Umbilical cord (tissue), 2 donors: ENCODE results near the gene PCSK6. TPM values are rescaled to one million over a fixed set of nuclear protein-coding genes. Genes with fewer than 3 reads are reported as not detected.

Experiments used
- DNase-seq: peaks from one replicate; pipeline ENCODE4 v3.0.0-alpha.2; 2015; ENCODE audit warnings: low spot score
- total RNA-seq: library from RNA; depleted of rRNA; stranded (reverse); fragments of >200 nt; gene quantifications from one replicate; pipeline ENCODE4 v1.2.3, GENCODE V29; 2014; ENCODE audit warnings: low replicate concordance; ENCODE audit not compliant: insufficient read depth

The PCSK6 gene
- total RNA-seq, 1 donor from 2014 or later = 22.6 TPM

DNA sequence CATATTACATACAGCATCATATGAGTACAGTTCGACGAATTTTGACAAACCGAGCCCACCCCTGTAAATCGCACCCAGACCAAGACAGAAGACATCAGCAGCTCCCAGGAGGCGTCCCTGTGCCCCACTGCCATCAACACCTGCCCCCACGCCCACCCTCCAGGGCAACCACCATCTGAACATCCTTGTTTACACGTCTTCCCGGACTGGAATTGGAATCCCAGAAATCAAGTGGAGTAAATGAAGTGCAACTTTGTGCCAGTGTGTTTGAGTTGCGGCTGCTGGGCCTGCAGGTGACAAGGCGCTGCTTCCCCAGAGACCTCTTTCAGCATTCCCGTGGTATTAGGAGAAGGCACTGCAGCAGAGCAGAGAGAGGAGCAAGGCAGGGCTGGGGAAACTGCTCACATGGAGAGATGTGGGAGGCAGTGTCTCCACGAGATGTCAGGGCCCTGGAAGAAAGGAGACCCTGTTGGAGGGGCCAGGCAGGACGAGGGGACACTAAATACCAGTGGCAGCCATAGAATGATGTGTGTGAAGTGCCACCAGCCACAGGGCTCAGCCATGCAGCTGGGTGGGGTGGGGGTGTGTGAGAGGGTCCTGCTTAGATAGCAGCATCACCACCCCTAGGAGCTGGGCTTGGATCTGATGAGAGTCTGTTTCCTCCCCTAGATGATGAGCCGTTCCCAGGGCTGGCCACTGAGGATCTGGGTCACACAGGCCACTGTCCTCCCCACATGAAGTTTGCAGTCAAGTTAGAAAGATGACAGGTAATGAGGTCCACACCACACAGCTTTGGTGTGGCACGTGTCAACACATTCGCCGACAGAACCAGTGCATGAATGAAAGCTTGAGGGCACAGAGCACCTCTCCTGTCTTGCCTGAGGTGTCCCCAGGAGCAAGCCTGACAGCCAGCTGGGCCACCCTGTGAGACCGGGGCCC, 33.4 kb upstream of the PCSK6 start:
- no peak for DNase-seq

DNA sequence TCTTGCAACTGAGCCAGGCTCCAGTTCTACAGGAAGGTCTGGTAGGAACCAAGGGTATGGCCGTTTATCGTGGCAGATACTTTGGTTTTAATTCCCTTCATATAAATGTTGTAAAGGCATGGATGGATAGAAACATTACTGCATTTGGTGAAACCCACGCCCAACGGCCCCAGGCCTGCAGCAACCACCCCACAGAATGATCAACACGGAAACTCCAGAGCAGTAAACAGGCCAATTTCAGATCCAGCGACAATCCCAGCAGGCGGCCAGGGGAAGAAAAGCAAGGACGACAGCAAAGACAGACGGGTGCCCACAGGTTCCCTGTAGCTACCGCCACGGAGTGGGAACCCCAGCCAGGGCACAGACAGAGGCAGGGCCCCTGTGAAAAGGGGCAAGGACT, 32.6 kb upstream of the PCSK6 start:
- DNase-seq = no peak

DNA sequence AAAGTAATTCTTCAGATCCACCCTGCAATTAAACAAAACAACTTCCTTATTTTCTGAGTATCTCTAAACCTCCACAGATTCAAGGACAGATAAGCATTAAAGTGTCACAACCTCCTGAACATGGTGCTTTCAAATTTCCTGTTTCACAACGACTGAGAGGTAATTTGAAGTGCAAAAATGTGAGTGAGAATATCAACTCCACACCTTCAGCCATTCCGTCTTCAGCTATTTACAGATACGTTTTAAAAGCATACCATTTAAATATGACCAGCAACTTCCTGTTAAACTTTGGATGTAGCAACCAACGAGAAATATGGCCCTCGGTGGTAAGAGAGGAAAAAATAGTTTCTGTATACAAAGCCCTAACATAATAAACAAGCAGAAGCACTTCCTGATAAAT, 32.1 kb upstream of the PCSK6 start:
- DNase-seq = no peak

DNA sequence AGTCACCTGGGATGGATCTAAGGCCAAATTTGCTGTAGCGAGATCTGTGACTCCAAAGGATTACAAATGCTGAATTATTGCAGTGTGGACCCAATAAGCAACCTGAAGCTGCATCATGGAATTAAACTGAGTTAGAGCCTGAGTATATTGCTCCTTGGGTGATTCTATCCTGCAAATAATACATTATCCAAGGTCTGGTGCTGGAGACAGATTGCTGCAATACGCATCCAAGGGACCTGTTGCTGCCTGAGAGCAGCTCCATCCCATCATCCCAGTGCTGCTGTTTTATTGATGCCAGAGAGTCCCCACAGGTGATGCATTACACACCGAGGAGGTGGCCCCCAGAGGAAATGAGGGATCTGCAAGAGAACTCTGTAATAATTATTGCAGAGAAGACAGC, 31.6 kb upstream of the PCSK6 start:
- DNase-seq = no peak

DNA sequence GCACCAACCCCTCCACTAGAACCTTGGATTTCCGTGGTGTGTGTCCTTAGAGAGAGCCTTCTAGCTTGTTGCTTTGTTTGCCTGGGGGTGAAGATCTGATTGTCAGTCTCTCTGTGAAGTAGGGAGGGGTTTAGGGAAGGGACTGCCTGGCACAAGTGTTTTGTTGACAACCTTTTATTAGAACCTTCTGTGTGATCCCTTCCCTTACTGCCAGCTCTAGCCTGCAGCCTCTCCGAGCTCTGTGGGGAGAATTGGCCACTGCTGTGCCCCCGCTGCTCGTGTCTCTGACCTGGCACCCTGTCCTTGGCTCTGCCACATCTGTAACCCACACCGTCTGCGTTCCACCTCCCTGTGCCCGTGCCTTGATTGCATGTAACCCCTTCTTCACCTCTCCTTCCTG, 30.9 kb upstream of the PCSK6 start:
- DNase-seq = no peak

DNA sequence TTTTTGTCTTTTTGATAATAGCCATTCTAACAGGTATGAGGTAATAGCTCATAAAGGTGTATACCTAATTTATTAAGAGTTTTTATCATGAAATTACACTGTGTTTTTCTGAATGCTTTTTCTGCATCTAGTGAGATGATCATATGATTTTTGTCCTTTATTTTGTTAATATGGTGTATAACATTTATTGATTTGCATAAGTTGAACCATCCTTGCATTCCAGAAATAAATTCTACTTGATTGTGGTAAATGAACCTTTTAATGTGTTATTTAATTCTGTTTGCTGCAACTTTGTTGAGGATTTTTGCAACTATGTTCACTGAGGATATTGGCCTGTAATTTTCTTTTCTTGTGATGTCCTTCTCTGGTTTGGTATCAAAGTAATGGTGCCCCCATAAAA, 28.0 kb upstream of the PCSK6 start:
- DNase-seq = no peak

DNA sequence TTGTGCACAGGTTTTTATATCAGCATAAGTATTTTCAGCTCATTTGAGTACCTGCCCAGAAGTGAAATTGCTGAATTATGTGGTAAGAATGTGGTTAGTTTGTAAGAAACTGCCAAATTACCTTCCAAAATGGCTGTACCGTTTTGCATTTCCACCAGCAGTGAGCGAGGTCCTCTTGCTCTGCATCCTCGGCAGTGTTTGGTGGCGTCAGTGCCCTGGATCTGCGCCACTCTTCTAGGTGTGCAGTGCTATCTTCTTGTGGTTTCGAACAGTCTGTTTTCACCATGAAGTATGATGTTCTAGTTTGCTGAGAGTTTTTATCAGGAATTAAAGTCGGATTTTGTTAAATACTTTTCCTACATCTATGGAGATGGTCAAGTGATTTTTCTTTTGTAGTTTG, 24.8 kb upstream of the PCSK6 start:
- DNase-seq = no peak

DNA sequence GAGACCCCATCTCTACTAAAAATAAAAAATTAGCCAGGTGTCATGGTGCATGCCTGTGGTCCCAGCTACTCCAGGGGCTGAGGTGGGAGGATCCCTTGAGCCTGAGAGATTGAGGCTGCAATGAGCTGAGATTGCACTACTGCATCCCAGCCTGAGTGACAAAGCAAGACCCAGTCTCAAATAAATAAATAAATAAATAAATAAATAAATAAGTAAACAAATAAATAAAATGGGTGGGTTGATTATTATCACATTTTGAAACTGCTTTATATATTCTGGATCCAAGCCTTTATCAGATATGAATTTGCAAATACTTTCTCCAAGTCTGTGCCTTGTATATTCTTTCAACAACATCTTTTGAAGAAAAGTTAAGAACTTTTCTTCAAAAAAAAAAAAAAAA, 22.2 kb upstream of the PCSK6 start:
- no peak for DNase-seq

DNA sequence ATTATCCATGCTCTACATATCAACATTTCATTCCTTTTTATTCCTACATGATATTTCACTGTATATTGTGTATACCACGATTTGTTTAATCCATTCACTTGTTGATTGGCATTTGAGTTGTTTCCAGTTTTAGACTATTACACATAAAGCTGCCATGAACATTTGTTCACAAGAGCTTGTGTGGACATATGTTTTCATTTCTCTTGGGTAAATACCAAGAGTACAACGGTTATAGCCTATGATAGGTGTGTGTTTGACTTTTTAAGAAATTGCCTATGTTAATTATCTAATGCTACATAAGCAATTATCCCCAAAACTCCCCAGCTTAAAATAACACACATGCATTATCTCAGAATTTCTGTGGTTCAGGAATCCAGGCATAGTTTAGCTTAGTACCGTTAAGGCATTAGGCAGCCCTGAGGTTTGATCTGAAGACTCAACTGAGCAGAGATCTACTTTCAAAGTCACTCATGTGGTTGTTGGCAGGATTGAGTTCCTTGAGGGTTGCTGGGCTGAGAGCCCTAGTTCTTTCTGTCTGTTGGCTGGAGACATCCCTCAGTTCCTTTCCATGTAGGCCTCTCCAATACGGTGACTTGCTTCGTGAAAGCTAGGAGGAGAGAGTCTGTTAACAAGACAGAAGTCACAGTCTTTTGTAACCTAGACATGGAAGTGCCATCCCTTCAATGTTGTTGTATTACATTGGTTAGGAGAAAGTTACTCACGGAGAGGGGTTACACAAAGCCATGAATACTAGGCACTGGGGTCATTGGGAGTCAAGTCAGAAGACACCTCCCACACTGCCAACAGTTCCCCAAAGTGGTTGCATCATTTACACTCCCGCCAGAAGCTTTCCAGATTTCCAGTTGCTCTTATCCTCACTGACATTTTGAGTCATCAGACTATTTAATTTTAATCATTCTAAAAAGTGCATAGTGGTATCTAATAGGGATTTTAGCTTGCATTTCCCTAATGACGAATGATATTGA, 21.0 kb upstream of the PCSK6 start:
- no peak for DNase-seq

DNA sequence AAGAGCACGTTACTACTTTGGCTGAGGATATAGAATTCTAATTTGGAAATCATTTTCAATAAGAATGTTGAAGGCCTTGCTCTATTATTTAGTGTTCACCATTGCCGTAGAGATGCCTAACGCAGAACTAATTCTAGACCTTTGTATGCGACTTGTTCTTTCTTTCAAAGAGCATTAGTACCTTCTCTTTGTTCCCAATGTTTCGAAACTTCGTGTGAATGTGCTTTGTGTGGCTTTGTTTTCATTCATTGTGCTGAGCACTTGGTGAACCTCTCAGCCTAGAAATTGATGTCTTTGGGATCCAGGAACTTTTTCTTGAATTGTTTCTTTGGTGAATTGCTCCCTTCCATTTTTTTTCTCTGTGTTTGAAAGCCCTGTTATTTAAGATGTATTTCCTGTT, 19.8 kb upstream of the PCSK6 start:
- no peak for DNase-seq

DNA sequence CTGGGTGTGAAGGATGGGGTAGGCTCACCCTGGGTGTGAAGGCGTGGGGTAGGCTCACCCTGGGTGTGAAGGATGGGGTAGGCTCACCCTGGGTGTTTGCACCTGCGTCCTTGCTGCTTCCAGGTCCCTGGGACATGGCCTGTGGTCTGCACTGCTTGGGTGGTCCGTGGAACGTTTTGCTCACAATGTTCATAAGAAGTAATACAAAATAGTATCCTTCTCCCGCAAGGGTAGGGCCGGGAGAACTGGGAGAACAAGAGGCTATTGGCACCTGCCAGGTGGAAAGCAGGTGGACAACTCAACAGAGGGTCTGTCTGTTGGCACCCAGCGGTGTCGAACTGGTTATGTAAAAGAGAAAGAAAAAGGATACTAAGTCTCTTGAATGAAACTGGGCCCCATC, 17.0 kb upstream of the PCSK6 start:
- DNase-seq = no peak

DNA sequence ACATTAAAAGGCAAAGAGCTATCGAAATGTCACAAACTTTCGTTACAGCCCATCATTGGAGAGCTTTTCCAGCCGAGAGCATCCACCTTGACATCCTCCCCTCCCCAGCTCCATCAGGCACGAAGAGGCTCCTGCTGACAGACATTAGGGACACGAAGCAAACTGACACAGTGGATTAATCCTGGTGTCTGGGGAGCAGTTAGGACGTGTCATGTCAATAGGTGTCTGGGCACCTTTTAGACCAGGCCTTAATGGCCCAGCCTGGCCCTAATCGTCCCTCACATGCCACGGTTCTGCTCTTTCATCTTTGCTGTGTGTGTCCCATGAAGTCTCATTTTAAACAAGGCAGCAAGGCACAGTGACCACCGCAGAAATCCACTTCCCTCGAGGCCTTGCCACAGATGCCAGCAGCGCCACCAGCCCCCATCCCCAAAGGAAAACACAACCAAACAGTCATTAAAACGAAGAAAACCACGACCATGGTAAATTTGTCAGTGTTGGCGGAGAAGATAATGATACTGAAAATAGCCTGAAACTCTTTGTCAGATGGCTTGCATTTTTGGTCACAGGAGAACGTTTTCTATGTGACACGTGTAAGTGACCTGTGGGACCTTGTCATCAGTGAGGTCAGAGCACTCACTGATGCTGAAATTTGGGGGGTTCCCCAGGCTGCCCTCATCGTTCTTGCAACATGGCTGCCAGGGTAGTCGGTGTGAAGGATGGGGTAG, 16.3 kb upstream of the PCSK6 start:
- DNase-seq = no peak

DNA sequence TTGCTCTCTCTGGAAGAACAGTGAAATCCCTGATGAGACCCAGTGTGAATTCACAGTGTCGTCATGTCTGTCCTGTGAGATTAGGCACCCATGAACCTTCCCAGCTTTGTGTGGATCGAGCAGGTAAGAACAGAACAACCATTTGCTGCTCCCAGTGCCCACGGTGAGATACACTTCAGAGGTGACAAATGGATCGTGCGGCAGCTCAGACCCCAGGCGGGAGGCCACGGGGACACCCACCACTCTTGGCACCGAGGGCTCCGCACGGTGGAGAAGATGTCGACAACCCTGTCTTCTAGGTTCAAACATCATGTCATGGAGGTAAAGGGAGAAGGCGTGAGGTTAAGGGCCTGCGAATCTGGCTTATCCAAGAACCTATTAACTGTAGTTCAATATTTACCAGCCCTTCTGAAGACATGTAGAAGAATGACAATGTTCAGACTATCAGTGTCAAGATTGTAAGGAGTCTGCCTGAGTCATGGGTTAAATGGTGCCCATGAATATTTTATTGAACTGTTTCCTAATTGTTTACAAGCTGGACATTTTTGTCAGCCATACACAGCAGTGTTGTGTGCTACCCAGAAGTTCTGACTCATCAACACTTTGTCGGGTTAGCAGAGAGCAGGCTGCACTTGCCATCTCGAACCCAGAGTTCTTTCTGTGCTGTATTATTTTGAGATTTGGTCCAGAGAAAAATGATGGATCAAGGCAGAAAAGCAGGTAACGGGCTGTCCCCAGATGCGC, 15.5 kb upstream of the PCSK6 start:
- DNase-seq = no peak

DNA sequence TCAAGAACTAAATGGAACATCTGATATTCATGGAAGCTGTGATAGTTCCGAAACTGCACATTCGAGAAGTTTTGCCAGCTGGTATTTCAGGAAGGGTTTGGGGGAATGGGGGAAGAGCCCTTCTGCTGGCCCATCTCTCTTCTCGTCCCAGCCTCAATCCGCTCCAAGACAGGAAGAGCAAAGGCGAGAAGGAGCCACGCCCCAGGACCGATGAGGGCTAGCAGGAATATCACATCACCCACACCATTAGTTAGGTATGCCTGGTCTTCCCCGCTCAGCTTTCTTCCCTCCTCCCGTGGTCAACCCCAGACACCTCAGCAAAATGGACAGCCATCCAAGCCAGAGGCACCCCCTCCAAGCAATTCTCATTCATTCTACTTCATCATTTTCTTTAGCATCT, 14.9 kb upstream of the PCSK6 start:
- no peak for DNase-seq

DNA sequence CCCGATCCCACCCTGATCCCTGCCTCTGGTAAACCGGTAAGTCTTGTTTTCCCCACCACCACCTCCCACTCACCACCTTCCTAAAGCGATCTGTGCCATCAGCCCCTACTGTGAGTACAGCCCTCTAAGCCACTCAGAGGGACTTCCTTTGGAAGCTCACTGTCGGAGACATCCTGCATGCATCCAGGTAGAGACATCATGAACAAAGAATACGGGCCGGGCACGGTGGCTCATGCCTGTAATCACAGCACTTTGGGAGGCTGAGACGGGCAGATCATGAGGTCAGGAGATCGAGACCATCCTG, 13.7 kb upstream of the PCSK6 start:
- DNase-seq = no peak

DNA sequence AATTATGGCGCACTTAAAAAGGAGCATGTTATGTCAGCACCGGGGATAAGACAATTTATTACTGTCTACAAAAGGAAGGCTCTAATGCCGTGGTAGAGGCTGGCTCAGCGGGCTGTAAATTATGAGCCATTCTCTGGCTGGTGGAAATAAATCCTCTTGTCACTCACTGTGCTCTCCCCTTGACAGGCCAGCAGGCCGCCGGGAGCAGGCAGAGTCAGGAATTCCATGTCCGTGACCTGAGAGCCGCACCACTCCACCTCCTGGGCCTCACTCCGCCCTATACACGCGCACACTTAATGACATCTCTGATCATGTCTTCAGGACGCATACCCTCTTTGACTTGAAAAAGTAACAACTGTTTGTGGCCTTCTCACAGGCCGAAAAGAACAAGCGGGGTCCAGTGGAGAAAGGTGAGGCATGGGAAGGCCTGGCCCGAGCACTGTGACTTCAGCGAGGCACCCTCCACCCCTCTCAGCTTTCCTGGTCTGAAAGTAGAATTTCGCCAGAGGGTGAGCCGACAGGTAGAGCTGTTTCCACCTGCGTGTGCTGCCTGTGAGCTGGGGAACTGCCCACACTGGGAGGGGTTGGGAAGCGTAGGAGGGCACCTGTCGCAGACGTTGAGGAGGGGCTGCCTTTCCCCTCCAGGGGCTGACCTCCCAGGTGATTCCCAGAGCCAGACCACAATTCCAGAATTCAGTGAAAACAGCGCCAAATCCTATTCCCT, 13.2 kb upstream of the PCSK6 start:
- DNase-seq = no peak

DNA sequence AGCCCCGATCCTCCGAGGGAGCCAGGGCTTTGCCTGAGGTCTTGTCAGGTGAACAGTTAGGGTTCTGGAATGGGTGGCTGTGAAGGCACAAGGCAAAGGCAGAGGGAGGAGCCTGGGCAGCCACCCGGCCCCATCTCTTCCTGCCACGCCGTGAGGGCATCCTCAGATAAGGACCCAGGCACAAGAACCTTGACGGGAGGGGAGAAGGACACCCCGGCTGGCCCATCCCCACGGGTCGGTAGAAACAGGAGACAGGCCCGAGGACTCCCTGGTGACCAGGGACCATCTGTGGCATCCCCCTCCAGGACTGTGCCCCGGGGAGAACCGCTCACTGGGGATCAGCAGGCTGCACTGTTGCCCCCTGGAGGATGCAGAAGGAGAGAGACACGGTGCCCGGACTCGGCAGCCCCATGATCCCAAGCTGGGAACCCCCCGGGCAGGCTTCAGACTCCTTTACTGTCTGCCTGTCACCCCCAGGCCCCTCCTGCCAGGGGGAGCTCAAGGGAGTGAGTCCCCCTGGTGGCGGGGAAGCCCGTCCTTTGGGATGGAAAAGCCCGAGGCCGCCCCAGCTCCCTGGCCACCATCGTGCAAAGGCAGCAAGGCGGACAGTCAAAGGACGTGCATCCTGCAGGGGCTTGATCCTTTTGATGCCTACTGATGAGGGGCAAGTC, 12.3 kb upstream of the PCSK6 start:
- DNase-seq = peak; percentile 27

DNA sequence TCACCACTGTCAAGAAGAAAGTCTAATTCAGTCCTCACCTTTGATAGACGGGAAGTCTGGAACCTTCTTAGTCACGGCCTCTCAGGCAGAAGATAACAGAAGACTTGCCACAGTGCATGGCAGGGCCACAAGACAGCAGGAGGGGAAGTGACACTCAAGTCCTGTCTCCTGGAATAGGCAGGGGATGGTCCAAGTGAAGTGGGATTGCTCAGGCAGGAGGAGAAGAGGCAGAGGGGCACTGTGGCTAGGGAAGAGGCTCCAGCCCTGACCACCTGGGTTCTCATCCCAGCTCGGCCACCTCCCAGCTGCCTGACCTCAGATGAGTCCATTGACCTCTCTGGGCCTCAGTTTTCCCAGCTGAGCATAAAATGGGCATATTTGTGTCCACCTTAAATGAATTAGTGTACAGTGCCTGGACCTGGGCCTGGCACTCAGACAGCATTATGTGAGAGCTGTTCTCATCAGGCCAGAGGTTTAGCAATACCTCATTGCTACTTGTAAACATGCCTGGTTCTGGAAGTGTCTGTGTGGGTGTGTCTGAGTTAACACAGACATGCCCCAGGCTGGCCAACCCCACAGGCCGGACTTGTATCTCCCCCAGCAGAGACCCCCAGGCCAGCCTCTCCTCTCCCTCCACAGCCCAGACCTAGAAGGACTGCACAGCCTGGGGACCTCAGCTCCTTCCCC, 11.5 kb upstream of the PCSK6 start:
- DNase-seq = peak; percentile 49
